ENCODE results near the gene CARNS1.

The CARNS1 gene

GRCh38 chr11:67429722-67430121, 14.2 kb downstream of the CARNS1 start:
- no peak for DNase-seq

GRCh38 chr11:67431346-67432249, 16.1 kb downstream of the CARNS1 start:
- no peak for DNase-seq

- DNase-seq = no peak
These were observed 17.3 kb downstream of the CARNS1 start for GRCh38 chr11:67432655-67433349.

GRCh38 chr11:67433536-67434394, 18.3 kb downstream of the CARNS1 start:
- DNase-seq = no peak

GRCh38 chr11:67434395-67434881, 19.0 kb downstream of the CARNS1 start:
- no peak for DNase-seq

- DNase-seq = no peak
These were observed 19.7 kb downstream of the CARNS1 start for GRCh38 chr11:67435031-67435726.

- DNase-seq = no peak
These were observed 20.4 kb downstream of the CARNS1 start for GRCh38 chr11:67435727-67436458.

GRCh38 chr11:67436459-67437081, 21.1 kb downstream of the CARNS1 start:
- DNase-seq = no peak

GRCh38 chr11:67437082-67437808, 21.8 kb downstream of the CARNS1 start, which contains the start of gene PTPRCAP:
TSS of gene PTPRCAP (minus strand) at chr11:67437682. CDS start at chr11:67437619, 63 bp downstream.
- DNase-seq = no peak

- no peak for DNase-seq
These were observed 22.3 kb downstream of the CARNS1 start for GRCh38 chr11:67437809-67438157.

GRCh38 chr11:67438158-67438902, 22.9 kb downstream of the CARNS1 start:
- no peak for DNase-seq

- no peak for DNase-seq
These were observed 24.1 kb downstream of the CARNS1 start for GRCh38 chr11:67439321-67440228.

GRCh38 chr11:67440229-67441097, 25.0 kb downstream of the CARNS1 start:
- DNase-seq = no peak

GRCh38 chr11:67441098-67441563, 25.7 kb downstream of the CARNS1 start:
- DNase-seq = no peak

- DNase-seq = no peak
These were observed 26.4 kb downstream of the CARNS1 start for GRCh38 chr11:67441731-67442351.

- no peak for DNase-seq
These were observed 27.3 kb downstream of the CARNS1 start for GRCh38 chr11:67442504-67443404.

Measured in cortex of kidney (tissue), 1 donor.